ENCODE results near the gene MYO18B. TPM values are rescaled to one million over a fixed set of nuclear protein-coding genes. Genes with fewer than 3 reads are reported as not detected.

Gene MYO18B
- polyA plus RNA-seq, 1 donor (not counting 4 experiments of a cell fraction or from before 2014, with no cell fraction given), result not detected

GRCh38 chr22:25753252-25753651 is 11.3 kb downstream of the MYO18B start:
- FAIRE-seq (no peak), DNase-seq (ENCODE audit: low read depth, low spot score) (no peak)
- TF ChIP-seq EZH2 (IDR thresholded peaks at IDR 0.05; ENCODE audit: low read length), result no peak
- no peak for TF ChIP-seq CTCF (optimal IDR thresholded peaks at IDR 0.05 in 1 of 3, IDR thresholded peaks at IDR 0.05 in 1 of 3, conservative IDR thresholded peaks at IDR 0.05 in 1 of 3; ENCODE audit: extremely low read depth in 1 of 3, insufficient read depth in 2 of 3, low read length in 3 of 3)
- Histone ChIP-seq H4K20me1 (ENCODE audit: control insufficient read depth, extremely low read depth, insufficient read depth, low read length) (no peaks in the 10 kb centered on the region), H3K79me2 (ENCODE audit: control insufficient read depth, insufficient read depth, low read length) (no peaks in the 10 kb centered on the region), H3K9me1 (ENCODE audit: control insufficient read depth, extremely low read depth, insufficient read depth, low read length) (no peaks in the 10 kb centered on the region), H3K9ac (ENCODE audit: control insufficient read depth, extremely low read depth, insufficient read depth, low read length) (no peak overlapping the region), H3K4me1 (ENCODE audit: control insufficient read depth, extremely low read depth, insufficient read depth, low read length) (peaks cover 12% of the 10 kb centered on the region), H2AFZ (ENCODE audit: control insufficient read depth, low read length) (no peak overlapping the region), H3K27ac (ENCODE audit: control insufficient read depth, insufficient read depth, low read length) (no peak overlapping the region), H3K36me3 (ENCODE audit: control insufficient read depth in 2 of 2, extremely low read depth in 1 of 2, insufficient read depth in 2 of 2, low read length in 2 of 2) (no peaks in the 10 kb centered on the region), H3K4me3 (ENCODE audit: control insufficient read depth in 2 of 3, extremely low read depth in 1 of 3, insufficient read depth in 2 of 3, low read depth in 1 of 3, low read length in 3 of 3) (no peak overlapping the region), H3K4me2 (ENCODE audit: control insufficient read depth, extremely low read depth, insufficient read depth, low read depth, low read length) (no peak overlapping the region), H3K27me3 (ENCODE audit: control insufficient read depth, extremely low read depth, insufficient read depth, low read length) (no peaks in the 10 kb centered on the region), H3K9me3 (ENCODE audit: control insufficient read depth, low read depth, low read length) (no peaks in the 10 kb centered on the region)
- dilution Hi-C loops (cut with MboI; ENCODE audit: extremely low pct_ligation_motif_present, low sequenced_read_pairs), result no loop called here

- Histone ChIP-seq H3K36me3 (ENCODE audit: control insufficient read depth in 2 of 2, extremely low read depth in 1 of 2, insufficient read depth in 2 of 2, low read length in 2 of 2) (no peaks in the 10 kb centered on the region), H2AFZ (ENCODE audit: control insufficient read depth, low read length) (no peak overlapping the region), H3K4me2 (ENCODE audit: control insufficient read depth, extremely low read depth, insufficient read depth, low read depth, low read length) (no peak overlapping the region), H3K27me3 (ENCODE audit: control insufficient read depth, extremely low read depth, insufficient read depth, low read length) (no peaks in the 10 kb centered on the region), H3K9ac (ENCODE audit: control insufficient read depth, extremely low read depth, insufficient read depth, low read length) (no peak overlapping the region), H3K79me2 (ENCODE audit: control insufficient read depth, insufficient read depth, low read length) (no peaks in the 10 kb centered on the region), H3K27ac (ENCODE audit: control insufficient read depth, insufficient read depth, low read length) (no peak overlapping the region), H3K9me1 (ENCODE audit: control insufficient read depth, extremely low read depth, insufficient read depth, low read length) (no peaks in the 10 kb centered on the region), H3K9me3 (ENCODE audit: control insufficient read depth, low read depth, low read length) (no peaks in the 10 kb centered on the region), H4K20me1 (ENCODE audit: control insufficient read depth, extremely low read depth, insufficient read depth, low read length) (no peaks in the 10 kb centered on the region), H3K4me1 (ENCODE audit: control insufficient read depth, extremely low read depth, insufficient read depth, low read length) (peaks cover 22% of the 10 kb centered on the region), H3K4me3 (ENCODE audit: control insufficient read depth in 2 of 3, extremely low read depth in 1 of 3, insufficient read depth in 2 of 3, low read depth in 1 of 3, low read length in 3 of 3) (no peak overlapping the region)
- dilution Hi-C loops (cut with MboI; ENCODE audit: extremely low pct_ligation_motif_present, low sequenced_read_pairs), result no loop called here
- TF ChIP-seq EZH2 (IDR thresholded peaks at IDR 0.05; ENCODE audit: low read length) (no peak), CTCF (optimal IDR thresholded peaks at IDR 0.05 in 1 of 3, IDR thresholded peaks at IDR 0.05 in 1 of 3, conservative IDR thresholded peaks at IDR 0.05 in 1 of 3; ENCODE audit: extremely low read depth in 1 of 3, insufficient read depth in 2 of 3, low read length in 3 of 3) (no peak)
- DNase-seq (ENCODE audit: low read depth, low spot score) (no peak), FAIRE-seq (no peak)
Observed at GRCh38 chr22:25754527-25755202, 12.7 kb downstream of the MYO18B start.

Data from keratinocyte (primary cell).